Measurements from ENCODE around the gene SH2D1B. TPM values are rescaled to one million over a fixed set of nuclear protein-coding genes. Genes with fewer than 3 reads are reported as not detected.

Gene SH2D1B
- total RNA-seq, 1 donor from 2014 or later: not detected

DNA sequence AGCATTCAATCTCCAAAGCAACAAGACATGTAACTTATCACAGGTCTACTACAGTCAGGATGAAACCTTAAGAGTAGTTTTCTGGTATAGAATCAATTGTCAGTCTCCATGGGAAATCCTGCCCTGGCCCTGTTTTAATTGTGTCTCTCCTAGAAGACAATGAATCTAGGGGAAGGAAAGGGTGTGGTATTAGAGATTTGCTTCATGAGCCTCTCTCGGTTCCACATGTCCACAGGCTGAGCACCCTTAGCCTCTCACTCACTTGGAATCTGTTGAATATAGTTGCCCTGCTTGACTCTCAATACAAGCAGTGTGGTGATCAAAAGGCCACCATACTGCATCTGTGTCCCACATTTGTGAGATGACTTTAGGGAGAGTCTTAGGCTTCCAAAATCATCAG is 53.0 kb downstream of the SH2D1B start:
- Histone ChIP-seq H3K79me2 (ENCODE audit: insufficient read depth, low read length) (no peaks in the 10 kb centered on the region), H3K27me3 (ENCODE audit: insufficient read depth, low read length) (no peaks in the 10 kb centered on the region), H3K9me3 (ENCODE audit: insufficient read depth, low read depth, low read length) (no peaks in the 10 kb centered on the region), H2AFZ (ENCODE audit: low read depth, low read length) (no peak overlapping the region), H3K27ac (ENCODE audit: low read depth, low read length) (no peak overlapping the region), H4K20me1 (ENCODE audit: insufficient read depth, low read length) (no peaks in the 10 kb centered on the region), H3K4me3 (ENCODE audit: insufficient read depth, low read depth, low read length) (no peak overlapping the region), H3K4me2 (ENCODE audit: low read length) (no peak overlapping the region), H3K36me3 (ENCODE audit: insufficient read depth, low read length) (no peaks in the 10 kb centered on the region), H3K4me1 (ENCODE audit: insufficient read depth, low read length) (no peaks in the 10 kb centered on the region), H3K9ac (ENCODE audit: low read length) (no peak overlapping the region)
- no peak for TF ChIP-seq EZH2 (IDR thresholded peaks at IDR 0.05; ENCODE audit: insufficient read depth, low read length)
- TF ChIP-seq, protein P1, sequence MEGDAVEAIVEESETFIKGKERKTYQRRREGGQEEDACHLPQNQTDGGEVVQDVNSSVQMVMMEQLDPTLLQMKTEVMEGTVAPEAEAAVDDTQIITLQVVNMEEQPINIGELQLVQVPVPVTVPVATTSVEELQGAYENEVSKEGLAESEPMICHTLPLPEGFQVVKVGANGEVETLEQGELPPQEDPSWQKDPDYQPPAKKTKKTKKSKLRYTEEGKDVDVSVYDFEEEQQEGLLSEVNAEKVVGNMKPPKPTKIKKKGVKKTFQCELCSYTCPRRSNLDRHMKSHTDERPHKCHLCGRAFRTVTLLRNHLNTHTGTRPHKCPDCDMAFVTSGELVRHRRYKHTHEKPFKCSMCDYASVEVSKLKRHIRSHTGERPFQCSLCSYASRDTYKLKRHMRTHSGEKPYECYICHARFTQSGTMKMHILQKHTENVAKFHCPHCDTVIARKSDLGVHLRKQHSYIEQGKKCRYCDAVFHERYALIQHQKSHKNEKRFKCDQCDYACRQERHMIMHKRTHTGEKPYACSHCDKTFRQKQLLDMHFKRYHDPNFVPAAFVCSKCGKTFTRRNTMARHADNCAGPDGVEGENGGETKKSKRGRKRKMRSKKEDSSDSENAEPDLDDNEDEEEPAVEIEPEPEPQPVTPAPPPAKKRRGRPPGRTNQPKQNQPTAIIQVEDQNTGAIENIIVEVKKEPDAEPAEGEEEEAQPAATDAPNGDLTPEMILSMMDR (IDR thresholded peaks at IDR 0.05; ENCODE audit: insufficient read depth, low read depth, low read length): no peak
- no peak overlapping the region for H3K4me3 Mint-ChIP-seq (ENCODE audit: unreplicated experiment)
- H3K27me3 Mint-ChIP-seq (ENCODE audit: low read depth, unreplicated experiment): peaks cover 4% of the 10 kb centered on the region
- FAIRE-seq (no peak), DNase-seq (ENCODE audit: low read depth) (no peak)
- H3K4me1 Mint-ChIP-seq (ENCODE audit: low read depth, unreplicated experiment): no peaks in the 10 kb centered on the region
- no peaks in the 10 kb centered on the region for H3K36me3 Mint-ChIP-seq (ENCODE audit: low read depth, unreplicated experiment)
- H3K27ac Mint-ChIP-seq (ENCODE audit: unreplicated experiment): no peak overlapping the region
- no peaks in the 10 kb centered on the region for H3K9me3 Mint-ChIP-seq (ENCODE audit: unreplicated experiment)

DNA sequence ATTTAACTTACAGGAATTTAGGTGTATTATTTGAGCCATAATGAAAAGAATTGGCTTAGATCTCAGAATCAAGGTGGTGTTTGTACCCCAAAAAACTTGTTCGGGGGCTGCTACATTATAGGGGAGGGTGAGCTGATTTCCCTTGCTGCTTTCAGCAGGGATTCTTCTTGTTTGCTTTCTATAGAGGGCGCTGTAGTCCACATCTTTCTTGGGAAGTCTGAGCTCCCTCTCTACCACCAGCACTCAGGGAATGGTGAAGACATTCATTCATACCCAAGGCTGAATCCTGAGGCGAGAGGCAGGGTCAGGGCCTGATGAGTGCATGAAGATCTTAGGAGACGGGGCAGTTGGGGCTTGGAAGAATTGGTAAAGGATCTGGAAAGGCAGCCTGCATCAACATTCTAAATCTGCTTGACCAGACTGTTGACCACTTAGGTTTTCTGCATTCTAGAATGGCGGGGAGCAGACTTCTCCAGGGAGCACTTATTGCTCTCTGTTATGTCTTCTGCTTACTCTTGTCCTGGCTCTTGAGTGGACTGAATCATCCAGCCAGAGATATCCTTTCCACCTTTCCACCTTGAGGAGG is 54.2 kb downstream of the SH2D1B start:
- H3K4me3 Mint-ChIP-seq (ENCODE audit: unreplicated experiment): no peak overlapping the region
- Histone ChIP-seq H3K4me3 (ENCODE audit: insufficient read depth, low read depth, low read length) (no peak overlapping the region), H3K9me3 (ENCODE audit: insufficient read depth, low read depth, low read length) (no peaks in the 10 kb centered on the region), H3K36me3 (ENCODE audit: insufficient read depth, low read length) (no peaks in the 10 kb centered on the region), H2AFZ (ENCODE audit: low read depth, low read length) (no peak overlapping the region), H3K9ac (ENCODE audit: low read length) (no peak overlapping the region), H3K4me1 (ENCODE audit: insufficient read depth, low read length) (no peaks in the 10 kb centered on the region), H4K20me1 (ENCODE audit: insufficient read depth, low read length) (no peaks in the 10 kb centered on the region), H3K27me3 (ENCODE audit: insufficient read depth, low read length) (no peaks in the 10 kb centered on the region), H3K79me2 (ENCODE audit: insufficient read depth, low read length) (no peaks in the 10 kb centered on the region), H3K4me2 (ENCODE audit: low read length) (no peak overlapping the region), H3K27ac (ENCODE audit: low read depth, low read length) (no peak overlapping the region)
- no peak for FAIRE-seq
- no peaks in the 10 kb centered on the region for H3K9me3 Mint-ChIP-seq (ENCODE audit: unreplicated experiment)
- peaks cover 8% of the 10 kb centered on the region for H3K4me1 Mint-ChIP-seq (ENCODE audit: low read depth, unreplicated experiment)
- H3K27me3 Mint-ChIP-seq (ENCODE audit: low read depth, unreplicated experiment): peaks cover 4% of the 10 kb centered on the region
- TF ChIP-seq, protein P1 (IDR thresholded peaks at IDR 0.05; ENCODE audit: insufficient read depth, low read depth, low read length): peak; percentile 49
- no peak for TF ChIP-seq EZH2 (IDR thresholded peaks at IDR 0.05; ENCODE audit: insufficient read depth, low read length)
- DNase-seq (ENCODE audit: low read depth): no peak
- no peak overlapping the region for H3K27ac Mint-ChIP-seq (ENCODE audit: unreplicated experiment)
- peaks cover 1% of the 10 kb centered on the region for H3K36me3 Mint-ChIP-seq (ENCODE audit: low read depth, unreplicated experiment)

DNA sequence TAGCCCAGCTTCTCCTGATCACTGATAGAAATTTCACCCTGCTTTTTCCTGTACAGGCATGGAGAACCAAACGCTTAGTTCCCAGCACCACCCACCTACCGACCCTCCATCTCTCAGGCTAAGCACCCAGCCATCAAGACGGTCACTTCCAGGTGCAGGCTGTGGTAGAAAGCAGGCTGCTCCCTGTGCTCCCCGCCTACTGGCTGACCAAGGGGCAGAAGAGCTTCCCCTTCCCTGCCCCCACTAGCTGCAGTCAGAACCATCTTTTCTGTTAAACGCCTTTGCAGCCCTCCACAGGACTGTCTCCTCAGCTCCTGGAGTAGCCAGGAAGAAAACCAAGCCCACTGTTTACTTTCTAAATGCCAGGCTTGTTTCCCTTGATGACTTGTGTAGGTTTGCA is 58.2 kb downstream of the SH2D1B start:
- H3K4me1 ChIP-seq (ENCODE audit: insufficient read depth, low read length): peaks cover 14% of the 10 kb centered on the region
- Mint-ChIP-seq H3K27ac (ENCODE audit: unreplicated experiment) (no peak overlapping the region), H3K4me3 (ENCODE audit: unreplicated experiment) (no peak overlapping the region), H3K9me3 (ENCODE audit: unreplicated experiment) (no peaks in the 10 kb centered on the region), H3K36me3 (ENCODE audit: low read depth, unreplicated experiment) (peaks cover 1% of the 10 kb centered on the region), H3K27me3 (ENCODE audit: low read depth, unreplicated experiment) (peaks cover 1% of the 10 kb centered on the region), H3K4me1 (ENCODE audit: low read depth, unreplicated experiment) (peaks cover 32% of the 10 kb centered on the region)
- H3K27me3 ChIP-seq (ENCODE audit: insufficient read depth, low read length): no peaks in the 10 kb centered on the region
- no peak overlapping the region for H3K27ac ChIP-seq (ENCODE audit: low read depth, low read length)
- H3K9ac ChIP-seq (ENCODE audit: low read length): no peak overlapping the region
- H3K36me3 ChIP-seq (ENCODE audit: insufficient read depth, low read length): no peaks in the 10 kb centered on the region
- H2AFZ ChIP-seq (ENCODE audit: low read depth, low read length): no peak overlapping the region
- no peaks in the 10 kb centered on the region for H3K9me3 ChIP-seq (ENCODE audit: insufficient read depth, low read depth, low read length)
- H4K20me1 ChIP-seq (ENCODE audit: insufficient read depth, low read length): no peaks in the 10 kb centered on the region
- TF ChIP-seq, protein P1 (IDR thresholded peaks at IDR 0.05; ENCODE audit: insufficient read depth, low read depth, low read length): no peak
- no peak for TF ChIP-seq EZH2 (IDR thresholded peaks at IDR 0.05; ENCODE audit: insufficient read depth, low read length)
- DNase-seq (ENCODE audit: low read depth): no peak
- no peak for FAIRE-seq
- H3K4me3 ChIP-seq (ENCODE audit: insufficient read depth, low read depth, low read length): no peak overlapping the region
- H3K79me2 ChIP-seq (ENCODE audit: insufficient read depth, low read length): no peaks in the 10 kb centered on the region
- no peak overlapping the region for H3K4me2 ChIP-seq (ENCODE audit: low read length)

All from astrocyte (in vitro differentiated cells and primary cell).